ENCODE measurements around the gene CLASP1. TPM values are rescaled to one million over a fixed set of nuclear protein-coding genes. Genes with fewer than 3 reads are reported as not detected.

The CLASP1 gene
- total RNA-seq, 1 experiment from 2014 or later = 45.9 TPM

- Histone ChIP-seq H3K79me1 (ENCODE audit: insufficient read depth, low read depth, low read length, poor library complexity, severe bottlenecking) (no peaks in the 10 kb centered on the region), H3K18ac (ENCODE audit: insufficient read length, low read depth, low read length) (no peak overlapping the region), H3K9ac (ENCODE audit: extremely low read depth, insufficient read length, low read length) (no peak overlapping the region), H3K4me2 (ENCODE audit: insufficient read depth, insufficient read length, low read length) (no peak overlapping the region), H4K8ac (replicated peaks; ENCODE audit: insufficient read length, low read depth, low read length) (no peak overlapping the region), H2AK5ac (ENCODE audit: insufficient read length, low read length) (no peak overlapping the region), H3K23ac (ENCODE audit: insufficient read length, low read depth, low read length) (no peak overlapping the region), H2BK12ac (ENCODE audit: insufficient read length, low read depth, low read length) (no peak overlapping the region), H3K27me3 (ENCODE audit: insufficient read depth, low read length) (no peaks in the 10 kb centered on the region), H3K27ac (ENCODE audit: insufficient read length, low read depth, low read length) (no peak overlapping the region), H3K23me2 (ENCODE audit: insufficient read length, low read depth, low read length, poor library complexity, severe bottlenecking) (no peaks in the 10 kb centered on the region), H3K56ac (ENCODE audit: insufficient read length, low read depth, low read length) (no peak overlapping the region), H3K14ac (ENCODE audit: insufficient read depth, low read length) (no peak overlapping the region), H3K4ac (ENCODE audit: low read depth, low read length) (no peak overlapping the region), H3K9me3 (ENCODE audit: control insufficient read depth, low read depth, low read length) (no peaks in the 10 kb centered on the region), H2BK15ac (ENCODE audit: low read depth, low read length) (no peak overlapping the region), H4K20me1 (ENCODE audit: control insufficient read depth, insufficient read depth, insufficient read length) (no peaks in the 10 kb centered on the region), H3K4me1 (ENCODE audit: insufficient read depth, low read length) (peaks cover 4% of the 10 kb centered on the region; the same call in 1 of the 2 replicates), H3K79me2 (ENCODE audit: insufficient read depth, low read length) (no peaks in the 10 kb centered on the region), H4K5ac (ENCODE audit: insufficient read length, low read depth, low read length) (no peak overlapping the region), H3T11ph (ENCODE audit: low read length) (no peak overlapping the region), H2BK20ac (ENCODE audit: low read depth, low read length, poor library complexity, severe bottlenecking) (no peak overlapping the region), H2BK120ac (ENCODE audit: low read depth, low read length, poor library complexity, severe bottlenecking) (no peak overlapping the region), H2AFZ (ENCODE audit: low read length) (no peak overlapping the region), H2BK5ac (ENCODE audit: insufficient read length, low read length) (no peak overlapping the region), H4K91ac (ENCODE audit: insufficient read length, low read depth, low read length) (no peak overlapping the region)
- no peak for DNase-seq
- TF ChIP-seq, protein P1, sequence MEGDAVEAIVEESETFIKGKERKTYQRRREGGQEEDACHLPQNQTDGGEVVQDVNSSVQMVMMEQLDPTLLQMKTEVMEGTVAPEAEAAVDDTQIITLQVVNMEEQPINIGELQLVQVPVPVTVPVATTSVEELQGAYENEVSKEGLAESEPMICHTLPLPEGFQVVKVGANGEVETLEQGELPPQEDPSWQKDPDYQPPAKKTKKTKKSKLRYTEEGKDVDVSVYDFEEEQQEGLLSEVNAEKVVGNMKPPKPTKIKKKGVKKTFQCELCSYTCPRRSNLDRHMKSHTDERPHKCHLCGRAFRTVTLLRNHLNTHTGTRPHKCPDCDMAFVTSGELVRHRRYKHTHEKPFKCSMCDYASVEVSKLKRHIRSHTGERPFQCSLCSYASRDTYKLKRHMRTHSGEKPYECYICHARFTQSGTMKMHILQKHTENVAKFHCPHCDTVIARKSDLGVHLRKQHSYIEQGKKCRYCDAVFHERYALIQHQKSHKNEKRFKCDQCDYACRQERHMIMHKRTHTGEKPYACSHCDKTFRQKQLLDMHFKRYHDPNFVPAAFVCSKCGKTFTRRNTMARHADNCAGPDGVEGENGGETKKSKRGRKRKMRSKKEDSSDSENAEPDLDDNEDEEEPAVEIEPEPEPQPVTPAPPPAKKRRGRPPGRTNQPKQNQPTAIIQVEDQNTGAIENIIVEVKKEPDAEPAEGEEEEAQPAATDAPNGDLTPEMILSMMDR (conservative IDR thresholded peaks at IDR 0.05) = no peak
- Mint-ChIP-seq H3K4me3 (no peak overlapping the region), H3K9me3 (peaks cover 18 to 25% of the 10 kb centered on the region in 2 experiments), H3K27me3 (ENCODE audit: low read depth) (peaks cover 1% of the 10 kb centered on the region; the same call in 1 of the 2 replicates), H3K36me3 (ENCODE audit: insufficient read depth in 1 of 3, low read depth in 3 of 3) (peaks cover 13 to 29% (median 15%) of the 10 kb centered on the region in 3 experiments; a peak in 6 of 7 replicates), H3K27ac (no peak overlapping the region), H3K4me1 (peaks cover 16 to 18% of the 10 kb centered on the region in 2 experiments)
- no CpG with 5 or more reads among the region's 1 CpG for WGBS (ENCODE audit: extremely low coverage, insufficient read length, low lambda C conversion rate)
Observed at GRCh38 chr2:121666042-121666441, 16.8 kb upstream of the CLASP1 start.

Measured in H9 (cell line).